Suprapubic skin (tissue), 4 donors: Measurements from ENCODE around the gene RBPMS2. TPM values are rescaled to one million over a fixed set of nuclear protein-coding genes. Genes with fewer than 3 reads are reported as not detected.

Experiments used
- DNase-seq, 2 donors: peaks; one replicate each; pipeline ENCODE4 v3.0.0-alpha.2; 2019; ENCODE audit warnings: low spot score in 2 of 2
- H3K27ac ChIP-seq: fragments of 200-600 bp; sonication (generic); one replicate; pipeline ENCODE4 v1.5.1; 2019
- H3K27me3 ChIP-seq: fragments of 200-600 bp; sonication (generic); one replicate; pipeline ENCODE4 v1.5.1; 2019
- H3K36me3 ChIP-seq: fragments of 200-600 bp; sonication (generic); one replicate; pipeline ENCODE4 v1.5.1; 2019
- H3K4me1 ChIP-seq: fragments of 200-600 bp; sonication (generic); one replicate; pipeline ENCODE4 v1.5.1; 2019
- H3K4me3 ChIP-seq: fragments of 200-600 bp; sonication (generic); one replicate; pipeline ENCODE4 v1.5.1; 2019; ENCODE audit warnings: mild to moderate bottlenecking
- H3K9me3 ChIP-seq: fragments of 200-600 bp; sonication (generic); one replicate; pipeline ENCODE4 v1.5.1; 2019
- CTCF ChIP-seq, 2 donors: fragments of 200-600 bp in 1 of 2; fragments of 450-650 bp in 1 of 2; sonication (generic) in 1 of 2; IDR thresholded peaks; one replicate each; pipeline ENCODE4 v1.5.1; 2016 to 2019; ENCODE audit warnings: antibody characterized with exemption in 2 of 2, mild to moderate bottlenecking in 1 of 2, moderate library complexity in 1 of 2
- EP300 ChIP-seq: sonication (generic); formaldehyde crosslinking; IDR thresholded peaks from one replicate; pipeline ENCODE4 v1.6.1; 2017; ENCODE audit warnings: antibody characterized with exemption
- POLR2A ChIP-seq, 2 donors: fragments of 450-650 bp; IDR thresholded peaks; one replicate each; pipeline ENCODE4 v1.6.1; 2017; ENCODE audit warnings: antibody characterized with exemption in 2 of 2, mild to moderate bottlenecking in 2 of 2, moderate library complexity in 2 of 2
- POLR2AphosphoS5 ChIP-seq, 3 donors: sonication (generic); formaldehyde crosslinking; IDR thresholded peaks; one replicate each; pipeline ENCODE4 v1.6.1; 2017; ENCODE audit warnings: antibody characterized with exemption in 3 of 3
- WGBS: methylation state at CpG from one replicate; pipeline ENCODE4 v1.1.5; 2018; 5-methylcytosine and 5-hydroxymethylcytosine counted together
- total RNA-seq, 4 donors: library from RNA; depleted of rRNA; stranded (reverse); fragments of >200 nt; gene quantifications; one replicate each; pipeline ENCODE4 v1.1.0, GENCODE V29; 2016

Gene RBPMS2
- total RNA-seq, 4 donors from 2014 or later, result 0.68 to 1.1 (median 0.79) TPM

GRCh38 chr15:64810497-64811326 is 35.3 kb upstream of the RBPMS2 start:
- TF ChIP-seq CTCF (IDR thresholded peaks at IDR 0.05) (no peak), POLR2AphosphoS5 (IDR thresholded peaks at IDR 0.05) (no peak), POLR2A (IDR thresholded peaks at IDR 0.05) (no peak), EP300 (no peak)
- H3K4me1 ChIP-seq, result peaks cover 11% of the 10 kb centered on the region
- 63% methylated on average over 4 of the region's 6 CpGs for WGBS

GRCh38 chr15:64809649-64810496 is 34.5 kb upstream of the RBPMS2 start:
- peak; percentile 86 to 88 for DNase-seq
- Histone ChIP-seq H3K36me3 (no peaks in the 10 kb centered on the region), H3K27ac (no peak overlapping the region), H3K27me3 (no peaks in the 10 kb centered on the region), H3K4me1 (peaks cover 11% of the 10 kb centered on the region), H3K4me3 (no peak overlapping the region), H3K9me3 (no peaks in the 10 kb centered on the region)
- WGBS, result 32% methylated on average over 14 of the region's 14 CpGs
- TF ChIP-seq POLR2AphosphoS5 (IDR thresholded peaks at IDR 0.05) (no peak), CTCF (IDR thresholded peaks at IDR 0.05) (peak; percentile 63 to 90)

More at GRCh38 chr15:64810497-64811326, 35.3 kb upstream of the RBPMS2 start:
- Histone ChIP-seq H3K9me3 (no peaks in the 10 kb centered on the region), H3K27ac (peak overlapping the region; percentile 7), H3K36me3 (no peaks in the 10 kb centered on the region), H3K27me3 (no peaks in the 10 kb centered on the region), H3K4me3 (no peak overlapping the region)
- no peak for DNase-seq

- 65% methylated on average over 9 of the region's 10 CpGs for WGBS
These were observed 33.5 kb upstream of the RBPMS2 start for GRCh38 chr15:64808785-64809453.

GRCh38 chr15:64807751-64808222 is 32.4 kb upstream of the RBPMS2 start:
- 89% methylated on average over 4 of the region's 6 CpGs for WGBS
- no peak for TF ChIP-seq POLR2A (IDR thresholded peaks at IDR 0.05)
- TF ChIP-seq EP300, result no peak
- no peak for TF ChIP-seq CTCF (IDR thresholded peaks at IDR 0.05)
- no peak for TF ChIP-seq POLR2AphosphoS5 (IDR thresholded peaks at IDR 0.05)
- no peak overlapping the region for H3K27ac ChIP-seq
- DNase-seq, result no peak
- H3K4me1 ChIP-seq, result peaks cover 11% of the 10 kb centered on the region
- H3K27me3 ChIP-seq, result no peaks in the 10 kb centered on the region
- H3K9me3 ChIP-seq, result no peaks in the 10 kb centered on the region
- H3K36me3 ChIP-seq, result no peaks in the 10 kb centered on the region
- no peak overlapping the region for H3K4me3 ChIP-seq

More at GRCh38 chr15:64808785-64809453, 33.5 kb upstream of the RBPMS2 start:
- DNase-seq, result no peak
- Histone ChIP-seq H3K27me3 (no peaks in the 10 kb centered on the region), H3K4me1 (peaks cover 11% of the 10 kb centered on the region), H3K27ac (no peak overlapping the region), H3K4me3 (no peak overlapping the region), H3K36me3 (no peaks in the 10 kb centered on the region), H3K9me3 (no peaks in the 10 kb centered on the region)
- no peak for TF ChIP-seq EP300
- no peak for TF ChIP-seq CTCF (IDR thresholded peaks at IDR 0.05)
- no peak for TF ChIP-seq POLR2AphosphoS5 (IDR thresholded peaks at IDR 0.05)
- no peak for TF ChIP-seq POLR2A (IDR thresholded peaks at IDR 0.05)
